Measurements from ENCODE around the gene TTC28. TPM values are rescaled to one million over a fixed set of nuclear protein-coding genes. Genes with fewer than 3 reads are reported as not detected.
A peak's percentile ranks its signal among the peaks of the same experiment; 100 is the strongest.
"Not testable (repeated sequence)": the region's sequence is repeated elsewhere in the genome, so short reads cannot be mapped to it uniquely, and the experiment has no call there.

TTC28 gene
- total RNA-seq, 5 donors from 2014 or later (not counting 1 experiment from before 2014, with no cell fraction given): 2.3 to 7.8 (median 3.0) TPM

DNA sequence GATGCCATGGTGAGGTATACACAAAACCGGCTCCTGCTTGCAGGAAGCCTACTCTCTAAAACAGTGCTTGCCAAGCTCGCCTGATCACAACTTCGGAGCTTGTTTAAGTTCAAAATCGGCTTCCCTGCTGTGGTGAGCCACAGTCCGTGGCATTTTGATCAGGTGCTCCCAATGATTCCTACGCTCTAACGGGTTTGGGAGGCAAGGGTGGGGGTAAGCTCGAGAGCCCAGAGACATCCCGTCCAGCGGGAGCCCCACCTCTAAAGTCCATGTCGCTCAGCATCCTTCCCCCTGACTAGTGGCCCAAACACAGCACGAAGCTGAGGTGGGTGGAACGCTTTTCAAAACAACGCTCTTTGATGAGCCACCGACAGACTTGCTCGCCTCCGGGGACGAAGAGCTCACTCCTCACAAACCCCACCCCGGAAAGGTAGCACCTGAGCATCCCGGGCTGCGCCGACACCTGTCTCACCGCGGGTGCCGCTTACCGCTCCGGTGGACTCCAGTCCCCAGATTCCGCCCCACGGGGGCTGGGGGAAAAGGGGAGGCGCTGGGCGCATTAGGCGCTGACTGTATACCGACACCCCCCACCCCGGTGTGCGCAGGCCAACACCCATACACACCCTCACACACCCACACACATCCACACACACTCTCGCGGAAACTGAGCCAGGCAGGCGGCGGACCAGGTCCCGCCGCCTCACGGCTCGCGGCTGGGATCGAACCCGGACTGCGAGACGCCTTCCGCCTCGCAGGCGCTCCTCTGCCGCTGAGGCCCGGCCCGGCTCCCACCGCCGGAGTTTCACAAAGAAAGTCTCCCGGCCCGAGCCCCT is 646 bp downstream of the TTC28 start:
- ATAC-seq (replicated peaks in 1 of 4); H3K27ac ChIP-seq (ENCODE audit: low read length); H3K9me3 ChIP-seq; CTCF ChIA-PET; POLR2A ChIA-PET; H3K36me3 Mint-ChIP-seq; H3K36me3 ChIP-seq (ENCODE audit: control insufficient read depth in 2 of 2, extremely low read depth in 1 of 2, insufficient read depth in 1 of 2, low read length in 1 of 2); H3K27ac Mint-ChIP-seq; H3K9me3 Mint-ChIP-seq: not testable (repeated sequence)
- peak in 2 of 35 experiments; percentile 4 to 7 for DNase-seq
- Mint-ChIP-seq H3K4me1 (peaks cover 18 to 24% (median 21%) of the 10 kb centered on the region in 3 donors), H3K4me3 (peak overlapping the region; percentile 43 to 78 (median 69)), H3K27me3 (peaks cover 33 to 84% of the 10 kb centered on the region in 2 donors)
- WGBS (ENCODE audit: insufficient coverage): 13% methylated on average over 33 of the region's 58 CpGs
- Histone ChIP-seq H3K4me1 (ENCODE audit: control insufficient read depth in 1 of 2, extremely low read depth in 1 of 2, insufficient read depth in 2 of 2, low read length in 2 of 2) (peaks cover 3 to 18% of the 10 kb centered on the region in 2 experiments), H3K27me3 (replicated peaks in 1 of 2; ENCODE audit: control insufficient read depth in 2 of 2, extremely low read depth in 1 of 2, insufficient read depth in 2 of 2, low read length in 1 of 2) (peaks cover 12 to 58% of the 10 kb centered on the region in 2 experiments), H3K4me3 (ENCODE audit: control insufficient read depth in 1 of 2, extremely low read depth in 1 of 2, low read length in 1 of 2) (peak overlapping the region in 1 of 2 donors; percentile 38)

DNA sequence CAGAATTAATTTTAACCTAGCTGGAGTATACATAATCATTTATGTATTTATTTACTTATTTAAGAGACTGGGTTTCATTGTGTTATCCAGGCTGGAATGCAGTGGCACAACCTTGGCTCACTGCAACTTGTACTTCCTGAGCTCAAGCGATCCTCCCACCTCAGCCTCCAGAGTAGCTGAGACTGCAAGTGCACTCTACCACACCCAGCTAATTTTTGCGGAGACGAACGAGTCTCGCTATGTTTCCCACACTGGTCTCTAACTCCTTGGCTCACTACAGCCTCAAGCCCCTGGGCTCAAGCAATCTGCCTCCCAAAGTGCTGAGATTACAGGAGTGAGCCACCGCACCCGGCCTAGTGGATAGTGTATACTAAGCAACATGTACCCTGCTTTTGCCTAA is 1.5 kb downstream of the TTC28 start:
- H3K36me3 Mint-ChIP-seq; POLR2A ChIA-PET; CTCF ChIA-PET; H3K9me3 Mint-ChIP-seq; H3K27ac Mint-ChIP-seq; H3K36me3 ChIP-seq (ENCODE audit: control insufficient read depth in 2 of 2, extremely low read depth in 1 of 2, insufficient read depth in 1 of 2, low read length in 1 of 2); ATAC-seq (replicated peaks in 1 of 4); DNase-seq; H3K27ac ChIP-seq (ENCODE audit: low read length); H3K4me3 ChIP-seq (ENCODE audit: control insufficient read depth in 1 of 2, extremely low read depth in 1 of 2, low read length in 1 of 2); H3K9me3 ChIP-seq: not testable (repeated sequence)
- H3K27me3 Mint-ChIP-seq: peaks cover 38 to 81% of the 10 kb centered on the region in 2 donors
- H3K4me3 Mint-ChIP-seq: peak overlapping the region in 1 of 3 donors; percentile 78
- H3K27me3 ChIP-seq (replicated peaks in 1 of 2; ENCODE audit: control insufficient read depth in 2 of 2, extremely low read depth in 1 of 2, insufficient read depth in 2 of 2, low read length in 1 of 2): peaks cover 12 to 53% of the 10 kb centered on the region in 2 experiments
- WGBS (ENCODE audit: insufficient coverage): 100% methylated on average over 1 of the region's 7 CpGs
- peaks cover 10 to 19% of the 10 kb centered on the region in 2 experiments for H3K4me1 ChIP-seq (ENCODE audit: control insufficient read depth in 1 of 2, extremely low read depth in 1 of 2, insufficient read depth in 2 of 2, low read length in 2 of 2)
- peaks cover 25 to 33% (median 29%) of the 10 kb centered on the region in 3 donors for H3K4me1 Mint-ChIP-seq

DNA sequence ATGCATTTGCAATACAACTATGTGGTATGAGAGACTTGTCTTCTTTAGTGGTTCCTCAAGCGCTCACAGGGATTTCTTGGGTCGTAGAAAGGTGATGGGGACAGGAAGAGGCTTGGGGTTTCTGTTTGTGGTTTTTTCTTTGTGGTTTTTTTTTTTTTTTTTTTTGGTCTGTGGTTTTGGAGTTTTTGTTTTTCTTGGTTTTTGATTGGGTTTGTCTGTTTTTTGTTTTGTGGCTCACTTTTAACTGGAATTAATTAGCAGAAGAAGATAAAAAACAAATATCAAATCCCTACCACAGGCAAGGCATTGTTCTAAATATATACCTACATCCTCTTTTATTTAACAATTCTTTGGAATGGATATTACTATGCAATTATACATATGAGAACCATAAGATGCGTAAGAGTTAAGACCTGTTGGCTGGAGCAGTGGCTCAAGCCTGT is 5.5 kb downstream of the TTC28 start:
- peak in 31 of 35 experiments; percentile 5 to 78 (median 43) for DNase-seq
- H3K4me1 Mint-ChIP-seq: peaks cover 20 to 36% (median 30%) of the 10 kb centered on the region in 3 donors
- H3K27ac ChIP-seq (ENCODE audit: low read length): no peak overlapping the region
- POLR2A ChIA-PET: no interaction called here
- no peaks in the 10 kb centered on the region for H3K36me3 Mint-ChIP-seq
- H3K9me3 ChIP-seq: no peaks in the 10 kb centered on the region
- peak overlapping the region; percentile 88 to 96 for H3K27ac Mint-ChIP-seq
- ATAC-seq (replicated peaks in 1 of 4): peak; percentile 84 to 98 (median 90)
- no peaks in the 10 kb centered on the region for H3K36me3 ChIP-seq (ENCODE audit: control insufficient read depth in 2 of 2, extremely low read depth in 1 of 2, insufficient read depth in 1 of 2, low read length in 1 of 2)
- peak overlapping the region; percentile 5 to 73 (median 68) for H3K4me3 Mint-ChIP-seq
- peaks cover 52 to 74% of the 10 kb centered on the region in 2 donors for H3K27me3 Mint-ChIP-seq
- CTCF ChIA-PET: no interaction called here
- WGBS (ENCODE audit: insufficient coverage): 0% methylated on average over 2 of the region's 3 CpGs
- H3K9me3 Mint-ChIP-seq: peaks cover 0 to 6% (median 6%) of the 10 kb centered on the region in 3 donors
- peaks cover 8 to 15% of the 10 kb centered on the region in 2 experiments for H3K4me1 ChIP-seq (ENCODE audit: control insufficient read depth in 1 of 2, extremely low read depth in 1 of 2, insufficient read depth in 2 of 2, low read length in 2 of 2)
- H3K27me3 ChIP-seq (replicated peaks in 1 of 2; ENCODE audit: control insufficient read depth in 2 of 2, extremely low read depth in 1 of 2, insufficient read depth in 2 of 2, low read length in 1 of 2): peaks cover 14 to 56% of the 10 kb centered on the region in 2 experiments
- no peak overlapping the region for H3K4me3 ChIP-seq (ENCODE audit: control insufficient read depth in 1 of 2, extremely low read depth in 1 of 2, low read length in 1 of 2)

DNA sequence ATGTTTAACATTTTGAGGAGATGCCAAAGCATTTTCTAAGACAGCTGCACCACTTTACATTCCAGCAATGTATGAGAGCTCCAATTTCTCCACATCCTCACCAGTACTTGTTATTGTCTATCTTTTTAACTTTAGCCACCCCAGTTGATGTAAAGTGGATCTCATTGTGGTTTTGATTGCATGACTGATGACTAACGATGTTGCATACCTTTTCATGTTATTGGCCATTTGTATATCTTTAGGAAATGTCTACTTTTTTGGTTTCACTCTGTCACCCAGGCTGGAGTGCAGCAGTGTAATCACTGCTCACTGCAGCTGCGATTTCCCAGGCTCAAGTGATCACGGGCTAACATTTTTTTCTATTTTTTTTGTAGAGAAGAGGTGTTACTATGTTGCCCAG is 8.9 kb downstream of the TTC28 start:
- Mint-ChIP-seq H3K27me3 (peaks cover 40 to 48% of the 10 kb centered on the region in 2 donors), H3K4me1 (peaks cover 17 to 31% (median 24%) of the 10 kb centered on the region in 3 donors), H3K4me3 (no peak overlapping the region), H3K27ac (no peak overlapping the region), H3K9me3 (peaks cover 0 to 6% (median 6%) of the 10 kb centered on the region in 3 donors), H3K36me3 (no peaks in the 10 kb centered on the region)
- ChIA-PET CTCF (no interaction called here), POLR2A (interaction anchor here in 1 of 2 donors (0.6 kb wide), 1 partner anchor 41 kb away, joined by 3 read pairs; no protein-coding TSS in a partner anchor)
- no peaks in the 10 kb centered on the region for H3K36me3 ChIP-seq (ENCODE audit: control insufficient read depth in 2 of 2, extremely low read depth in 1 of 2, insufficient read depth in 1 of 2, low read length in 1 of 2)
- DNase-seq (no peak), ATAC-seq (replicated peaks in 1 of 4) (no peak)
- WGBS (ENCODE audit: insufficient coverage): 80% methylated on average over 1 of the region's 3 CpGs
- H3K27ac ChIP-seq (ENCODE audit: low read length): no peak overlapping the region
- no peaks in the 10 kb centered on the region for H3K9me3 ChIP-seq
- H3K27me3 ChIP-seq (replicated peaks in 1 of 2; ENCODE audit: control insufficient read depth in 2 of 2, extremely low read depth in 1 of 2, insufficient read depth in 2 of 2, low read length in 1 of 2): peaks cover 9 to 33% of the 10 kb centered on the region in 2 experiments
- H3K4me1 ChIP-seq (ENCODE audit: control insufficient read depth in 1 of 2, extremely low read depth in 1 of 2, insufficient read depth in 2 of 2, low read length in 2 of 2): peaks cover 6 to 9% of the 10 kb centered on the region in 2 experiments
- no peak overlapping the region for H3K4me3 ChIP-seq (ENCODE audit: control insufficient read depth in 1 of 2, extremely low read depth in 1 of 2, low read length in 1 of 2)

DNA sequence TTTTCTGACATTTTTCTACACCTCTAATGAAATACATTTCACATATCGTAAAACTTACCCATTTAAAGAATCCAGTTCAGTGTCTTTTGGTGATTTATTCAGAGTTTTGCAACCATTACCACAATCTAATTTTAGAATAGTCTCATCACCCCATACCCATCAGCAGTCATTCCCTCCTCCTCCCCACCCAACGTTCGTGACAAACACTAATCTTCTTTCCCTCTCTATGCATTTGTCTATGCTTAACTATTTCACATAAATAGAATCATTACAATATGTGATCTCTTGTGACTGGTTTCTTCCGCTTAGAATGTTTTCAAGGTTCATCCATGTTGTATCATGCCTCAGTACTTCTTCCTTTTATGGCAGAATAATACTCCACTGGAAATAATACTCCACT is 9.5 kb downstream of the TTC28 start:
- peaks cover 35 to 42% of the 10 kb centered on the region in 2 donors for H3K27me3 Mint-ChIP-seq
- H3K4me3 Mint-ChIP-seq: no peak overlapping the region
- Histone ChIP-seq H3K4me1 (ENCODE audit: control insufficient read depth in 1 of 2, extremely low read depth in 1 of 2, insufficient read depth in 2 of 2, low read length in 2 of 2) (peaks cover 6 to 9% of the 10 kb centered on the region in 2 experiments), H3K36me3 (ENCODE audit: control insufficient read depth in 2 of 2, extremely low read depth in 1 of 2, insufficient read depth in 1 of 2, low read length in 1 of 2) (no peaks in the 10 kb centered on the region), H3K27ac (ENCODE audit: low read length) (no peak overlapping the region), H3K4me3 (ENCODE audit: control insufficient read depth in 1 of 2, extremely low read depth in 1 of 2, low read length in 1 of 2) (no peak overlapping the region), H3K9me3 (no peaks in the 10 kb centered on the region), H3K27me3 (replicated peaks in 1 of 2; ENCODE audit: control insufficient read depth in 2 of 2, extremely low read depth in 1 of 2, insufficient read depth in 2 of 2, low read length in 1 of 2) (peaks cover 5 to 27% of the 10 kb centered on the region in 2 experiments)
- no peaks in the 10 kb centered on the region for H3K36me3 Mint-ChIP-seq
- ATAC-seq (replicated peaks in 1 of 4): no peak
- no peak overlapping the region for H3K27ac Mint-ChIP-seq
- WGBS (ENCODE audit: insufficient coverage): 65% methylated on average over 2 of the region's 4 CpGs
- no peak for DNase-seq
- peaks cover 16 to 27% (median 23%) of the 10 kb centered on the region in 3 donors for H3K4me1 Mint-ChIP-seq
- POLR2A ChIA-PET: interaction anchor here in 1 of 2 donors (0.6 kb wide), 1 partner anchor 40 kb away, joined by 3 read pairs; no protein-coding TSS in a partner anchor
- H3K9me3 Mint-ChIP-seq: peaks cover 0 to 6% (median 6%) of the 10 kb centered on the region in 3 donors
- CTCF ChIA-PET: no interaction called here

DNA sequence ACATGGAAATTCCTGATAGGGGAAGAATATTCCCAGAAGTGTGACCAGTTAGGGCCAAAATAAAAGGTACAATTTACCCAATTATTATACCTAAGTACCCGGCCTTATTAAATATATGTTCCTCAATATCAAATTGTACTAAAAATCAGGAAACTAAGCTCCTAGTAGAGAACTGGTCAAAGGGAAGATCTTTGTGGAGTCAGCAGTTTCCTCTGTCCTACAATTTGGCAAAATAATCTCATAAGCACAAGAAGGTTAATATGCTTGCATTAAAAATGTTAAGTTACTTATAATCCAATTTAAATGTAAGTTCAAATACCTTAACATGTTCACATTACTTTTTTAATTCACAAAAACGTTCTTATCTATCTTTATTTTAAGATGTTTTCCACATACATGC is 10.3 kb downstream of the TTC28 start:
- H3K9me3 ChIP-seq: no peaks in the 10 kb centered on the region

More for the DNA sequence above, 10.3 kb downstream of the TTC28 start:
- CTCF ChIA-PET: no interaction called here
- peaks cover 5 to 24% of the 10 kb centered on the region in 2 experiments for H3K27me3 ChIP-seq (replicated peaks in 1 of 2; ENCODE audit: control insufficient read depth in 2 of 2, extremely low read depth in 1 of 2, insufficient read depth in 2 of 2, low read length in 1 of 2)
- POLR2A ChIA-PET: no interaction called here
- Mint-ChIP-seq H3K4me1 (peaks cover 11 to 20% (median 16%) of the 10 kb centered on the region in 3 donors), H3K27me3 (peaks cover 30 to 37% of the 10 kb centered on the region in 2 donors), H3K27ac (no peak overlapping the region), H3K9me3 (peaks cover 0 to 6% (median 6%) of the 10 kb centered on the region in 3 donors), H3K36me3 (no peaks in the 10 kb centered on the region), H3K4me3 (no peak overlapping the region)
- DNase-seq (no peak), ATAC-seq (replicated peaks in 1 of 4) (no peak)
- H3K27ac ChIP-seq (ENCODE audit: low read length): no peak overlapping the region
- WGBS (ENCODE audit: insufficient coverage): no CpG with 5 or more reads among the region's 2 CpGs
- no peak overlapping the region for H3K4me3 ChIP-seq (ENCODE audit: control insufficient read depth in 1 of 2, extremely low read depth in 1 of 2, low read length in 1 of 2)
- H3K4me1 ChIP-seq (ENCODE audit: control insufficient read depth in 1 of 2, extremely low read depth in 1 of 2, insufficient read depth in 2 of 2, low read length in 2 of 2): peaks cover 6% of the 10 kb centered on the region in 2 experiments
- H3K36me3 ChIP-seq (ENCODE audit: control insufficient read depth in 2 of 2, extremely low read depth in 1 of 2, insufficient read depth in 1 of 2, low read length in 1 of 2): no peaks in the 10 kb centered on the region

All from T-cell (primary cell).